Trophoblast cell (in vitro differentiated cells and primary cell): ENCODE data around the gene SERPINA7. TPM values are rescaled to one million over a fixed set of nuclear protein-coding genes. Genes with fewer than 3 reads are reported as not detected.

Source experiments
- DNase-seq, 2 donors: peaks; one replicate each; pipeline ENCODE4 v3.0.0-alpha.2; 2016
- H2AFZ ChIP-seq: 2 replicates; pipeline ENCODE4 v1.6.1; 2013; ENCODE audit warnings: low read length, moderate library complexity, mild to moderate bottlenecking; ENCODE audit not compliant: insufficient read depth, poor library complexity
- H2AK5ac ChIP-seq: 2 replicates; pipeline ENCODE4 v1.6.1; 2013; ENCODE audit warnings: mild to moderate bottlenecking, low read length
- H2BK120ac ChIP-seq: 2 replicates; pipeline ENCODE4 v1.6.1; 2013; ENCODE audit warnings: low read length, mild to moderate bottlenecking, moderate library complexity; ENCODE audit not compliant: insufficient read depth, poor library complexity
- H2BK12ac ChIP-seq: 2 replicates; pipeline ENCODE4 v1.6.1; 2013; ENCODE audit warnings: mild to moderate bottlenecking, low read length, moderate library complexity
- H2BK5ac ChIP-seq: 2 replicates; pipeline ENCODE4 v1.6.1; 2013; ENCODE audit warnings: low read length, low read depth, moderate library complexity, mild to moderate bottlenecking; ENCODE audit not compliant: poor library complexity
- H3K14ac ChIP-seq: 2 replicates; pipeline ENCODE4 v1.6.1; 2013; ENCODE audit warnings: mild to moderate bottlenecking, low read length
- H3K18ac ChIP-seq: 2 replicates; pipeline ENCODE4 v1.6.1; 2013; ENCODE audit warnings: mild to moderate bottlenecking, low read length
- H3K23ac ChIP-seq: 2 replicates; pipeline ENCODE4 v1.6.1; 2013; ENCODE audit warnings: low read length
- H3K27ac ChIP-seq: 2 replicates; pipeline ENCODE4 v1.5.1; 2013; ENCODE audit warnings: low read depth, mild to moderate bottlenecking, inconsistent platforms, low read length, moderate library complexity
- H3K27me3 ChIP-seq: 2 replicates; pipeline ENCODE4 v1.6.1; 2013; ENCODE audit warnings: inconsistent platforms, mild to moderate bottlenecking, low read length, moderate library complexity; ENCODE audit not compliant: insufficient read depth
- H3K36me3 ChIP-seq, 2 experiments: 1 replicate in 1 of 2; 2 replicates in 1 of 2; pipeline ENCODE4 v1.6.1; 2013; ENCODE audit warnings: low read length in 2 of 2, mild to moderate bottlenecking in 2 of 2, moderate library complexity in 1 of 2; ENCODE audit not compliant: insufficient read depth in 2 of 2, control insufficient read depth in 1 of 2
- H3K4ac ChIP-seq: 2 replicates; pipeline ENCODE4 v1.6.1; 2013; ENCODE audit warnings: low read depth, mild to moderate bottlenecking, low read length, moderate library complexity
- H3K4me1 ChIP-seq, 2 experiments: 1 replicate in 1 of 2; 2 replicates in 1 of 2; pipeline ENCODE4 v1.6.1; 2013; ENCODE audit warnings: low read length in 2 of 2, mild to moderate bottlenecking in 2 of 2, moderate library complexity in 1 of 2; ENCODE audit not compliant: insufficient read depth in 2 of 2, control insufficient read depth in 1 of 2
- H3K4me2 ChIP-seq: 2 replicates; pipeline ENCODE4 v1.6.1; 2013; ENCODE audit warnings: inconsistent platforms, mild to moderate bottlenecking, low read length, moderate library complexity
- H3K4me3 ChIP-seq: 2 replicates; pipeline ENCODE4 v1.5.1; 2013; ENCODE audit warnings: mild to moderate bottlenecking, low read depth, low read length, inconsistent platforms
- H3K79me1 ChIP-seq: one replicate; pipeline ENCODE4 v1.6.1; 2013; ENCODE audit warnings: low read length
- H3K79me2 ChIP-seq: 2 replicates; pipeline ENCODE4 v1.6.1; 2013; ENCODE audit warnings: low read length, mild to moderate bottlenecking; ENCODE audit not compliant: control insufficient read depth, insufficient read depth, poor library complexity
- H3K9ac ChIP-seq: 2 replicates; pipeline ENCODE4 v1.6.1; 2013; ENCODE audit warnings: mild to moderate bottlenecking, low read length
- H3K9me3 ChIP-seq: 2 replicates; pipeline ENCODE4 v1.6.1; 2013; ENCODE audit warnings: low read depth, mild to moderate bottlenecking, control low read depth, inconsistent platforms, low read length; ENCODE audit not compliant: insufficient read depth
- H4K12ac ChIP-seq: 2 replicates; pipeline ENCODE4 v1.6.1; 2013; ENCODE audit warnings: low read depth, mild to moderate bottlenecking, low read length, moderate library complexity
- H4K8ac ChIP-seq: 2 replicates; pipeline ENCODE4 v1.6.1; 2013; ENCODE audit warnings: low read depth, mild to moderate bottlenecking, low read length, moderate library complexity
- H4K91ac ChIP-seq: one replicate; pipeline ENCODE4 v1.6.1; 2013; ENCODE audit warnings: low read depth, mild to moderate bottlenecking, low read length, moderate library complexity
- WGBS: extraction: QIAGEN DNeasy Blood & Tissue Kit; methylation state at CpG from one replicate; pipeline ENCODE4 v1.1.7; 2013; ENCODE audit warnings: missing lambda C conversion rate; ENCODE audit not compliant: insufficient read length, insufficient coverage; ENCODE audit errors: extremely low coverage; 5-methylcytosine and 5-hydroxymethylcytosine counted together
- polyA plus RNA-seq: library from polyadenylated mRNA; stranded (reverse); fragments of 200-250 nt; gene quantifications from 2 replicates; pipeline ENCODE4 v1.2.3, GENCODE V29; 2013

Gene SERPINA7
- polyA plus RNA-seq = not detected in 2 replicates

- Histone ChIP-seq H3K14ac (no peak within 1 kb of the TSS), H3K4me2 (no peak within 1 kb of the TSS), H3K4me1 (no peaks in the 10 kb centered on the region), H3K4me3 (no peak within 1 kb of the TSS), H3K36me3 (no peaks in the 10 kb centered on the region), H3K9me3 (no peaks in the 10 kb centered on the region), H3K27ac (no peak within 1 kb of the TSS), H4K12ac (no peak within 1 kb of the TSS), H2AK5ac (no peak within 1 kb of the TSS), H4K8ac (no peak within 1 kb of the TSS), H3K79me1 (no peaks in the 10 kb centered on the region), H3K9ac (no peak within 1 kb of the TSS), H3K4ac (no peak within 1 kb of the TSS), H4K91ac (no peak within 1 kb of the TSS), H3K18ac (no peak within 1 kb of the TSS), H2BK5ac (no peak within 1 kb of the TSS), H2BK120ac (no peak within 1 kb of the TSS), H2AFZ (no peak within 1 kb of the TSS), H3K27me3 (no peaks in the 10 kb centered on the region), H3K23ac (no peak within 1 kb of the TSS), H3K79me2 (no peaks in the 10 kb centered on the region), H2BK12ac (no peak within 1 kb of the TSS)
- no peak for DNase-seq
Measured at GRCh38 chrX:106038625-106039024, at the start of gene SERPINA7. SERPINA7 (minus strand) TSS chrX:106038727; CDS start chrX:106037058, 1,669 bp downstream.

- H2AK5ac ChIP-seq = no peak overlapping the region
- H2BK120ac ChIP-seq = no peak overlapping the region
- H3K18ac ChIP-seq = no peak overlapping the region
- no peaks in the 10 kb centered on the region for H3K36me3 ChIP-seq
- H3K9me3 ChIP-seq = no peaks in the 10 kb centered on the region
- no peaks in the 10 kb centered on the region for H3K79me1 ChIP-seq
- H4K12ac ChIP-seq = no peak overlapping the region
- H4K8ac ChIP-seq = no peak overlapping the region
- no peak overlapping the region for H3K14ac ChIP-seq
- no peaks in the 10 kb centered on the region for H3K27me3 ChIP-seq
- WGBS = no CpG with 5 or more reads among the region's 3 CpGs
- H3K4ac ChIP-seq = no peak overlapping the region
- no peak overlapping the region for H3K4me2 ChIP-seq
- no peak overlapping the region for H2BK12ac ChIP-seq
- H3K4me3 ChIP-seq = no peak overlapping the region
- H3K23ac ChIP-seq = no peak overlapping the region
- DNase-seq = no peak
- no peaks in the 10 kb centered on the region for H3K4me1 ChIP-seq
- no peak overlapping the region for H3K9ac ChIP-seq
- H3K79me2 ChIP-seq = no peaks in the 10 kb centered on the region
- H2AFZ ChIP-seq = no peak overlapping the region
- H2BK5ac ChIP-seq = no peak overlapping the region
- H4K91ac ChIP-seq = no peak overlapping the region
- no peak overlapping the region for H3K27ac ChIP-seq
Measured at GRCh38 chrX:106069048-106069447, 30.5 kb upstream of the SERPINA7 start.

- H3K18ac ChIP-seq = no peak overlapping the region
- H2AK5ac ChIP-seq = no peak overlapping the region
- H3K4me3 ChIP-seq = no peak overlapping the region
- no CpG with 5 or more reads among the region's 1 CpG for WGBS
- no peak overlapping the region for H2BK5ac ChIP-seq
- no peaks in the 10 kb centered on the region for H3K9me3 ChIP-seq
- H3K4me1 ChIP-seq = no peaks in the 10 kb centered on the region
- DNase-seq = no peak
- H4K8ac ChIP-seq = no peak overlapping the region
- H3K23ac ChIP-seq = no peak overlapping the region
- no peaks in the 10 kb centered on the region for H3K36me3 ChIP-seq
- H3K79me1 ChIP-seq = no peaks in the 10 kb centered on the region
- no peaks in the 10 kb centered on the region for H3K27me3 ChIP-seq
- H4K91ac ChIP-seq = no peak overlapping the region
- H2BK120ac ChIP-seq = no peak overlapping the region
- H4K12ac ChIP-seq = no peak overlapping the region
- no peak overlapping the region for H3K14ac ChIP-seq
- H2BK12ac ChIP-seq = no peak overlapping the region
- no peak overlapping the region for H3K9ac ChIP-seq
- no peak overlapping the region for H3K4me2 ChIP-seq
- H3K4ac ChIP-seq = no peak overlapping the region
- no peak overlapping the region for H3K27ac ChIP-seq
- H3K79me2 ChIP-seq = no peaks in the 10 kb centered on the region
- no peak overlapping the region for H2AFZ ChIP-seq
Measured at GRCh38 chrX:106050054-106050453, 11.5 kb upstream of the SERPINA7 start.

GRCh38 chrX:106042296-106042695, 3.8 kb upstream of the SERPINA7 start:
- H4K8ac ChIP-seq = no peak overlapping the region
- H2AFZ ChIP-seq = no peak overlapping the region
- H4K12ac ChIP-seq = no peak overlapping the region
- no peaks in the 10 kb centered on the region for H3K4me1 ChIP-seq
- no peak overlapping the region for H3K27ac ChIP-seq
- H4K91ac ChIP-seq = no peak overlapping the region
- no peaks in the 10 kb centered on the region for H3K36me3 ChIP-seq
- H3K4me2 ChIP-seq = no peak overlapping the region
- H3K79me2 ChIP-seq = no peaks in the 10 kb centered on the region
- no peak overlapping the region for H3K4me3 ChIP-seq
- no peak overlapping the region for H3K14ac ChIP-seq
- H2BK5ac ChIP-seq = no peak overlapping the region
- no peak overlapping the region for H3K9ac ChIP-seq
- no peak overlapping the region for H3K18ac ChIP-seq
- H3K23ac ChIP-seq = no peak overlapping the region
- H2BK120ac ChIP-seq = no peak overlapping the region
- no peaks in the 10 kb centered on the region for H3K27me3 ChIP-seq
- no peak overlapping the region for H3K4ac ChIP-seq
- no peak overlapping the region for H2BK12ac ChIP-seq
- no peaks in the 10 kb centered on the region for H3K9me3 ChIP-seq
- H3K79me1 ChIP-seq = no peaks in the 10 kb centered on the region
- no CpG with 5 or more reads among the region's 2 CpGs for WGBS
- no peak overlapping the region for H2AK5ac ChIP-seq
- no peak for DNase-seq
